Measurements from ENCODE around the gene GSG1L. TPM values are rescaled to one million over a fixed set of nuclear protein-coding genes. Genes with fewer than 3 reads are reported as not detected.

GSG1L gene
- total and polyA plus RNA-seq, 4 donors, result 0.14 to 1.3 (median 0.24) TPM

DNA sequence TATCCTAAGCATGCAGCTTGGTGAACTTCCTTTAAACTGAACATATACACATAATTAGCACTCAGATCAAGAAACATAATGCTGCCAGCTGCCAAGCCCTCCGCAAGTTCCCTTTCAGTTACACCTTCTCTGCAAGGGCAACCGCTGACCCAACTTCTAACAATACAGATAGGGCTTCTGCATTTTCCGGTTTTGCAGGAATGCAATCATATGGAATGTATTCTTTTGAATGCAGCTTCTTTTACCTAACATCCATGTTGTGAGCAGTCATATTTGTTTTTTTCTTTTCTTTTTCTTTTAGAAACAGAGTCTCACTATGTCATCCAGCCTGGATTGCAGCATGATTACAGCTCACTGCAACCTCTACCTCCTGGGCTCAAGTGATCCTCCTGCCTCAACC, 110.7 kb downstream of the GSG1L start:
- Histone ChIP-seq H3K36me3 (ENCODE audit: control insufficient read depth in 4 of 4, insufficient read depth in 4 of 4, low read length in 4 of 4) (no peaks in the 10 kb centered on the region), H3K9ac (ENCODE audit: insufficient read depth in 1 of 2, low read length in 2 of 2) (no peak overlapping the region), H3K9me3 (ENCODE audit: control insufficient read depth in 4 of 4, insufficient read depth in 3 of 4, low read length in 3 of 4) (peaks cover 0 to 14% (median 3%) of the 10 kb centered on the region in 4 donors), H3K27me3 (ENCODE audit: control insufficient read depth in 3 of 3, insufficient read depth in 3 of 3, low read length in 2 of 3) (no peaks in the 10 kb centered on the region), H3K4me3 (no peak overlapping the region), H3K4me1 (ENCODE audit: control insufficient read depth in 5 of 5, insufficient read depth in 5 of 5, low read length in 5 of 5) (no peaks in the 10 kb centered on the region), H3K27ac (ENCODE audit: low read depth in 1 of 2, low read length in 1 of 2) (no peak overlapping the region)
- 64 to 75% methylated on average over 3 of the region's 3 CpGs for WGBS, 2 donors
- no peak for DNase-seq
- TF ChIP-seq, protein P1, sequence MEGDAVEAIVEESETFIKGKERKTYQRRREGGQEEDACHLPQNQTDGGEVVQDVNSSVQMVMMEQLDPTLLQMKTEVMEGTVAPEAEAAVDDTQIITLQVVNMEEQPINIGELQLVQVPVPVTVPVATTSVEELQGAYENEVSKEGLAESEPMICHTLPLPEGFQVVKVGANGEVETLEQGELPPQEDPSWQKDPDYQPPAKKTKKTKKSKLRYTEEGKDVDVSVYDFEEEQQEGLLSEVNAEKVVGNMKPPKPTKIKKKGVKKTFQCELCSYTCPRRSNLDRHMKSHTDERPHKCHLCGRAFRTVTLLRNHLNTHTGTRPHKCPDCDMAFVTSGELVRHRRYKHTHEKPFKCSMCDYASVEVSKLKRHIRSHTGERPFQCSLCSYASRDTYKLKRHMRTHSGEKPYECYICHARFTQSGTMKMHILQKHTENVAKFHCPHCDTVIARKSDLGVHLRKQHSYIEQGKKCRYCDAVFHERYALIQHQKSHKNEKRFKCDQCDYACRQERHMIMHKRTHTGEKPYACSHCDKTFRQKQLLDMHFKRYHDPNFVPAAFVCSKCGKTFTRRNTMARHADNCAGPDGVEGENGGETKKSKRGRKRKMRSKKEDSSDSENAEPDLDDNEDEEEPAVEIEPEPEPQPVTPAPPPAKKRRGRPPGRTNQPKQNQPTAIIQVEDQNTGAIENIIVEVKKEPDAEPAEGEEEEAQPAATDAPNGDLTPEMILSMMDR (IDR thresholded peaks at IDR 0.05; ENCODE audit: control extremely low read depth, extremely low read depth), result no peak
- no peak for ATAC-seq (ENCODE audit: insufficient read depth, low FRiP score)

DNA sequence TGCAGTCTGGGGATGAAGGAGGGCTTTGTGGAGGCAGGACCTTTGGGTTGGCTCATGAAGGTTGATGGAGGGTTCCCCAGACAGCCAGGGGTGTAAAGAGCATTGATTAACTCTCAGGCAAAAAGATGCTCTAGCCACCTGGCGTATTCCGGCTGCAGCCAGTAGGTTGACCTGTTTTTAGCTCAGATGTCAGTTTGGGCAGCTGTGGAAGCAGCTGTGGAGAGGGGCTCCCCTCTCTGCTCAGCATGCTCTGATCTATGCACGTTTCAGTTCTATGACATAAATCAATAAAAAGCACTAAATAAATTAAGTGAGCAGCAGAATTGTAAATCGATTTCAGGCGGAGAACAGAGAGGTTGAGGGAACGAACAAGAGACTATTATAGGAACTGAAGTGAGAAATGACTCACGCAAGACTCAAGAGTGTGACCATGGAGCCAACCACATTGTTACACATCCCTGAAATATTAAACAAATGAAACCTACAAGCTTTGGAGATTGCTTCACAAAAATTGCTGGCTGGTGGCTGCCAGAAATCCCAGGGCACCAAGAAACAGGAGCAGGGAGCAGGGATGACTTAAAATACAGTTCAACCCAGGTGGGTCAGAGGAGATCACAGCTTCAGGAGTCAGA, 111.9 kb downstream of the GSG1L start:
- ATAC-seq (ENCODE audit: insufficient read depth, low FRiP score) (no peak), DNase-seq (no peak)
- WGBS, 2 donors, result 69 to 84% methylated on average over 7 of the region's 7 CpGs
- Histone ChIP-seq H3K27ac (ENCODE audit: low read depth in 1 of 2, low read length in 1 of 2) (no peak overlapping the region), H3K36me3 (ENCODE audit: control insufficient read depth in 4 of 4, insufficient read depth in 4 of 4, low read length in 4 of 4) (no peaks in the 10 kb centered on the region), H3K4me1 (ENCODE audit: control insufficient read depth in 5 of 5, insufficient read depth in 5 of 5, low read length in 5 of 5) (no peaks in the 10 kb centered on the region), H3K27me3 (ENCODE audit: control insufficient read depth in 3 of 3, insufficient read depth in 3 of 3, low read length in 2 of 3) (no peaks in the 10 kb centered on the region), H3K9ac (ENCODE audit: insufficient read depth in 1 of 2, low read length in 2 of 2) (no peak overlapping the region), H3K9me3 (ENCODE audit: control insufficient read depth in 4 of 4, insufficient read depth in 3 of 4, low read length in 3 of 4) (peaks cover 0 to 10% (median 3%) of the 10 kb centered on the region in 4 donors), H3K4me3 (no peak overlapping the region)
- TF ChIP-seq, protein P1 (IDR thresholded peaks at IDR 0.05; ENCODE audit: control extremely low read depth, extremely low read depth), result no peak

DNA sequence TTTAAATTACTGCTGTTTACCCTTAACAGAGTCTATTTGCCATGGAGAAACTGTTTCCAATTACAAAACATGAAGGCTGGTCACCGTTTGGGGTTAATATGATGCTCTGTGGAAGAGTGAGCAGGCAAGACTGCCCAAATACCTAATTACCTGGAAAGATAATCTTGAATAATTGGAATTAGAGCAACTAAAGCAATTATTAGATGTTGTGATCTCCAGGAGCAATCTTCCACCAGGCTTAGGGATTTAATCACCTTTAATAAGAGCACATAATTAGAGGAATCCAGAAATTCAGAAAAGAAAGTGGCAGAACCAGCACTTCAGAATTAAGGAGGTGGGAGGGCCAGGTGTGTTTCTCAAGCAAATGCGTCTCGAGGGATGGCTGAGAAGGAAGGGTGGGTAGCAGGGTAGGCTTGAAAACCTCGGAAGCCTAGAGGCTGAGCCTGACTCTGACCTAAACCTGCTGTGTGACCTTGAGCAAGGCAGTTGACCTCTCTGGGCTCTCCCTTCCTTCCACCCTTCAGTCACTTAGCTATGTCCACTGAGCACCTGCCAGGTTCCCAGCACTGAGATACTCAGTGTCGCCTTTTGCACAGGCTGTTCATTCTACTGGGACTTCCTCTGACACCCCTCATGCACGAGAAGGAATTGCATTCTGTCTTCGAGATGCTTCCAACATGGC, 113.2 kb downstream of the GSG1L start:
- H3K4me3 ChIP-seq, result no peak overlapping the region
- no peaks in the 10 kb centered on the region for H3K4me1 ChIP-seq (ENCODE audit: control insufficient read depth in 5 of 5, insufficient read depth in 5 of 5, low read length in 5 of 5)
- no peak overlapping the region for H3K9ac ChIP-seq (ENCODE audit: insufficient read depth in 1 of 2, low read length in 2 of 2)
- H3K27me3 ChIP-seq (ENCODE audit: control insufficient read depth in 3 of 3, insufficient read depth in 3 of 3, low read length in 2 of 3), result peaks cover 0 to under 1% (median 0%) of the 10 kb centered on the region in 3 donors
- no peak overlapping the region for H3K27ac ChIP-seq (ENCODE audit: low read depth in 1 of 2, low read length in 1 of 2)
- peaks cover 0 to 7% (median 2%) of the 10 kb centered on the region in 4 donors for H3K9me3 ChIP-seq (ENCODE audit: control insufficient read depth in 4 of 4, insufficient read depth in 3 of 4, low read length in 3 of 4)
- TF ChIP-seq, protein P1 (IDR thresholded peaks at IDR 0.05; ENCODE audit: control extremely low read depth, extremely low read depth), result no peak
- ATAC-seq (ENCODE audit: insufficient read depth, low FRiP score) (no peak), DNase-seq (no peak)
- no peaks in the 10 kb centered on the region for H3K36me3 ChIP-seq (ENCODE audit: control insufficient read depth in 4 of 4, insufficient read depth in 4 of 4, low read length in 4 of 4)
- 83 to 94% methylated on average over 7 of the region's 7 CpGs for WGBS, 2 donors
